ENCODE results near the gene PELI1.
"Not testable (repeated sequence)": the region's sequence is repeated elsewhere in the genome, so short reads cannot be mapped to it uniquely, and the experiment has no call there.

Gene PELI1

DNA sequence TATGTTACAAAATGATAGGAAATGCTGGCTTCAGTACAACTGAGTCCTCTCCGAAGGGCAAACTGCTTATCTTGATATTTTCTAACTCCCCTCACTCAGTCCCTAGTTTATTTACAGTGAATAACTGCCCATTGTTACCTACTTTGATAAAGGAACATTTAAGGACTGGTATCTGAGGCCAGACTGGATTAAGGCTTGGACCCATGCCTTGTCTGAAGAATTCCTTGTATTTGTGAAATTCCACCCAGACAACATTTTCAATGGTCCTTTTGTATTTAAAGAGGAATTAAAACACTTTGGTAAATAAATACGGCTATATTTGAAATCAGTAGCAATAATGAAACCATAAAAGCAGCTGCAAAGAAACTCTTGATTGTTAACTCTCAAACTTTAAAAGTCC, 58.3 kb downstream of the PELI1 start:
- DNase-seq (ENCODE audit: low read depth), result no peak

GRCh38 chr2:64081046-64081445, 63.2 kb downstream of the PELI1 start:
- no peak for DNase-seq (ENCODE audit: low read depth)

DNA sequence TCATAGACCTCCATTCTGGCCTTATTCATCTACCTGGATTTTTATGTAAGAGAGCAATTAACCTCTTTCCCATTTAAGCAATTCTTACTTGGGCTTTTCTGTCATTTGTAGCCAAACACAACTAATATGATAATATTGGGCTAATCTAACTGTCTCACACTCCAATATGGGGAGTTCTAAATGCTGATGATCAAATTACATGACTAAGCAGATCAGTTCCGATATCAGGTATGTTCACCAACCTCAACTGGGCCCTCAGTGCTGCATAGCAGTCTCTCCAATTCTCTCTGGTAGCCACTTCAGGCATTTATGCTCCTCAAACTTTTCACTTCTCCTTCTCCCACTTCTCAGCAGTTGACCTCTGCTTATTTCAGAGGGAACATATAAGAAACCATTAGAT, 64.0 kb downstream of the PELI1 start:
- no peak for DNase-seq (ENCODE audit: low read depth)

DNA sequence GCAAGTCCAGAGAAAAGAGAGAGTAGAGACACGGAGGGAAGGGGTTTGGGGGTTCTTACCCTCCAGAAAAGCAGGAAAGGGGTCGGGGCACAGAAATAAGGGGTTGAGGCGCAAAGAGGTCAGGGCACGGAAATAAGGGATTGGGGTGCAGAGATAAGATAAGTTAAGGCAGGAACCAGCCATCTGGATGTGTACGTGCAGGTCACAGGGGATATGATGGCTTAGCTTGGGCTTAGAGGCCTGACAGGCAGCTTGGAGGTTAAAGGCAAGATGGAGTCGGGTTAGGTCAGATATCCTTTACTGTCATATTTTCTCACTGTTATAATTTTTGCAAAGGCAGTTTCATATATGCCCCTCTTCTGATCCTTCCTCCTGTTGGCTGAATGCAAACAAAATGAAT, 64.5 kb downstream of the PELI1 start:
- not testable (repeated sequence) for DNase-seq (ENCODE audit: low read depth)

DNA sequence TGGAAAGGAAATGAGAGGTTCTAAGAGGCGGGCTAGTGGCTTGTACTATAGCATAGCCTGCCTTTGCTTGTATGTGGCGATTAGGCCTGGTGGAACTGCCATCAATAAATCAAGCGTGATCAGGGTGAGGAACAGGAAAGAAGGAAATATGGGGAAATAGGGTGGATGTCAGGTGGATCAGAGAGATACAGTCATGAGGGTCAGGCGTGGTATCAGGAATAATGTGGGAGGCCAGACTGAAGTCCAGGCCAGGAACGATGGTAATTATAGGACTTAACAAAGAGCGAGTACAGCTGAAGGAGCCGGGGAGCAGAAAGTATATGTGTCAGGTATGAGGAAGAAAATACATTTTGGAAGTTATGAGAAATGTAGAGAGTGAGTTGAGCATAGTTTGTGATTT, 67.4 kb downstream of the PELI1 start:
- not testable (repeated sequence) for DNase-seq (ENCODE audit: low read depth)

GRCh38 chr2:64074616-64075015, 69.6 kb downstream of the PELI1 start:
- not testable (repeated sequence) for DNase-seq (ENCODE audit: low read depth)

- no peak for DNase-seq (ENCODE audit: low read depth)
Measured at GRCh38 chr2:64067326-64067725, 76.9 kb downstream of the PELI1 start.

DNA sequence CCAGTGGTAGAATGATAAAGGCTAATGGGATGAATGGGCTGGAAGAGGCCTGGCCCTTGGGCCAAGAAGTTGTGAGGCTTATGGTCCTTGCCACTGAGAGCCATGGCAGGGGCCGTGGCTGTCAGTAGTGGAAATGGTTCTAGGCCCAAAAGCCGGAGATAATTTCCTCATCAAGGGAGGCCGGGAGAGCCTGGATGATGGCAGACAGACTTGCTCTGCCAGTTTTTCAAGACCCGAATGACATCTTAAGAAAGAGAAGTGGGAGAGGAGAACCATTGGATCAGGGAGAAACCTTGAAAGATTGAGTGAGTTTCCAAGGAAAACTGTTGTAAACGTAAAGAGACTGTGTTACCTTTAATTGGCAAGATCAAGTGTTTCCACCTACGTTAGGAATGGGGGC, 78.7 kb downstream of the PELI1 start:
- no peak for DNase-seq (ENCODE audit: low read depth)

- DNase-seq (ENCODE audit: low read depth), result peak; percentile 33
Measured at GRCh38 chr2:64063924-64064331, 80.3 kb downstream of the PELI1 start.

- DNase-seq (ENCODE audit: low read depth), result no peak
Measured at GRCh38 chr2:64063454-64063853, 80.8 kb downstream of the PELI1 start.

- peak; percentile 24 for DNase-seq (ENCODE audit: low read depth)
Measured at GRCh38 chr2:64062840-64063239, 81.4 kb downstream of the PELI1 start.

DNA sequence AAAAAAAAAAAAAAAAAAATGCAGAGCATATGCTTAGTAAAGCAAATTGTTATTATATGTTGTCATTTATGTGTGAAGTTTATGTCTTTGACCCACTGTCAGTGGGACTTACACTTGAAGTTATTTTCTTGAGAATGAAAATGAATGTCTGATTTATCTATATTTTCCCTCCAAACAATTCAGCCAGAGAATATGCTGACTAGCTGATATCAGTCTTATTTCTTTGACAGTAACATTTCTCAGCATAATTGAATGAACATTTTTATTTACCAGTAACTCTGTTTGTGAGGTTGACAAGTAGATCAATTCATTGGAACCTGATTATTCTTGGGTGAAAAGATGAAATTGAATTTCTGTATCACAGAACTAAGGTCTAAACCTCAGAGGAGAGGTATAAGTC, 85.0 kb downstream of the PELI1 start:
- no peak for DNase-seq (ENCODE audit: low read depth)

GRCh38 chr2:64056021-64056420, 88.2 kb downstream of the PELI1 start:
- no peak for DNase-seq (ENCODE audit: low read depth)

DNA sequence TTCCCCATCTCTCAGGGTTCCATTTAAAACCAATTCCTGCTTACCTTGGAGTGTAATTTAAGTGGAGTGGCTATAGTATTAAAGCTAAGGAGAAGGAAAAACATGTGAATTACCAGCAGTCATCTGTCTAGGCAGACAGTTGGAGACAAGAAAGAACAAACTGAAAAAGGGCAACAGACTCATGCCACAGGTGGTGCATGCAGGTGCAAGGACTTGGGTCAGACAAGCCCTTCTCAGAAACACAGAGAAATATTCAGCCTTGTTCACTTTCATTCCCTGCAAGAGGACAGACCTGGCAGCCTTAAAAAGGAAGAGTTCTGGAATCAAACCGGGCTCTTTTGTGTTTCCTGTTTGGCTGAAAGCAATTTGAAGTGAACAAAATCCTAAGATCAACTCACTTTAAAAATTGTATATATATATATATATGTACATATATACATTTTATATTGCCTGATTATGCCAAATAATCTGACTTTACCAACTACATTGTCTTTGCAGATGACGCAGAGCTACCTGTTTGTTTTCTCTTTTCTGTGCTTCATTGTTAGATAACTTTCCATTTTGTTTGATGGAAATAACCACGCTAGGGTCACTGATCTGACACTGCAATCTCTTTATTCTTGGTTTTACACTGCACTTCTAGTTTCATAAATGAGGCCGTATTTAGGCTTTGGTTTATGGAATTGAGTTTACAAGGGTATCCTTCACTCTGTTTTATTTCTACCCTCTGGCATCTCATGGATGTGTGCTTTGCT, 89.9 kb downstream of the PELI1 start:
- DNase-seq (ENCODE audit: low read depth), result no peak

- no peak for DNase-seq (ENCODE audit: low read depth)
Measured at GRCh38 chr2:64052463-64053241, 91.6 kb downstream of the PELI1 start.

DNA sequence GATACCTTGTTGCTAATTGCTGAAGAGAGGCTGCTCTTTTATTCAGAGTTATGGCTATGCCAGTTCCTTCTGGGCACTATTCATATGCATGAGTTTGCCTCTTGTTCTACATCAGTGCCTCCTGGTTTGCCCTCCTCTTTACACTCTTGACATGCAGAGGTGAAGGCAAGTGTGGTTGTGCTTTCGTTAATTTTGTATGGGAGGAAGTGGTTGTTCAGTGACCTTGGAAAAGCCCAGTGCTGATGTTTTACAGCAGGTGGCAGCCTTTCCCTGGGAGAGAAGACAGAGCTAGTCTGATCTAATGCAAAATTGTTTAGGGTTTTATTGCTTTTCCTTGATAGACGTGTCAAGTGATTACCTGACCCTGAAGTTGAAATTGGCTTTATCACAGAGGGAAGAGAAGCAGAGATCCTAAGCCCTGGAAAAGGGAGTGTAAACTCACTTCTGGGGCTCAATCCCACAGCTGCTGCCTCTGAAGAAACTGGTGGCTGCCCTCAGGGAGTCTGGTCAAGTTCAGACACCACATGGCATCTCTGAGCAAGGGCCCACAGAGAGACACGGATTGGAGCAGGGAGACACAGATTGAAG, 94.5 kb downstream of the PELI1 start:
- DNase-seq (ENCODE audit: low read depth), result peak; percentile 40

DNA sequence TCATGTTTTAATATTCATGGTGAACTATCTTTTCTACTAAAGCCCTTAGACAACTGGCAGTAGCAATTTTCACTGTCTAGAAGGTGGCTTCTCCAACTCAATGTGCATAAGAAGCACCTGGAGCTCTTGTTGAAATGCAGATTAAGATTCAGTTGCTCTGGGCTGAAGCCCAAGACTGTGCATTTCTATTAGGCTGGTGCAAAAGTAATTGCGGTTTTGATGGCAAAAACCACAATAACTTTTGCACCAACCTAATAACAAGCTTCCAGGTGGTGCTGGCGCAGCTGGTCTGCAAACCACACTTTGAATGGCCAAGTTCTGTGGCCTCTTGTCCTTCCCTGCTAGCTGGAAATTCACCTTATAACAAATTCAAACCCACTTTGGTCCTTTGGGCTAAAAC, 98.3 kb downstream of the PELI1 start:
- DNase-seq (ENCODE audit: low read depth), result no peak
